ENCODE data around the gene FAM53A. TPM values are rescaled to one million over a fixed set of nuclear protein-coding genes. Genes with fewer than 3 reads are reported as not detected.

Gene FAM53A
- total RNA-seq, 1 experiment from 2014 or later: 1.5 TPM

- Histone ChIP-seq H3K4me2 (ENCODE audit: low read depth, low read length, poor library complexity, severe bottlenecking) (no peak overlapping the region), H3K9me3 (ENCODE audit: low read length) (no peaks in the 10 kb centered on the region), H3K4me3 (ENCODE audit: low read length) (no peak overlapping the region), H3K27ac (ENCODE audit: low read length) (no peak overlapping the region), H3K79me2 (ENCODE audit: low read length) (no peaks in the 10 kb centered on the region), H3K9me2 (replicated peaks; ENCODE audit: insufficient read depth, low read length) (no peaks in the 10 kb centered on the region), H3K36me3 (ENCODE audit: insufficient read depth, low read length) (no peaks in the 10 kb centered on the region), H4K20me1 (ENCODE audit: insufficient read depth, low read depth, low read length) (no peaks in the 10 kb centered on the region), H3K9ac (ENCODE audit: low read length) (no peak overlapping the region), H2AFZ (ENCODE audit: low read length) (no peak overlapping the region), H3K27me3 (ENCODE audit: low read length) (no peaks in the 10 kb centered on the region), H3K4me1 (ENCODE audit: low read length) (no peaks in the 10 kb centered on the region)
- no peak for DNase-seq
Observed at GRCh38 chr4:1615786-1616556, 68.1 kb downstream of the FAM53A start.

- no peak overlapping the region for H3K4me3 ChIP-seq (ENCODE audit: low read length)
- H3K4me1 ChIP-seq (ENCODE audit: low read length): no peaks in the 10 kb centered on the region
- no peaks in the 10 kb centered on the region for H3K79me2 ChIP-seq (ENCODE audit: low read length)
- H3K9me3 ChIP-seq (ENCODE audit: low read length): no peaks in the 10 kb centered on the region
- H3K9me2 ChIP-seq (replicated peaks; ENCODE audit: insufficient read depth, low read length): no peaks in the 10 kb centered on the region
- no peak for DNase-seq
- no peak overlapping the region for H3K27ac ChIP-seq (ENCODE audit: low read length)
- no peaks in the 10 kb centered on the region for H4K20me1 ChIP-seq (ENCODE audit: insufficient read depth, low read depth, low read length)
- H3K9ac ChIP-seq (ENCODE audit: low read length): no peak overlapping the region
- no peak overlapping the region for H3K4me2 ChIP-seq (ENCODE audit: low read depth, low read length, poor library complexity, severe bottlenecking)
- no peaks in the 10 kb centered on the region for H3K27me3 ChIP-seq (ENCODE audit: low read length)
- no peaks in the 10 kb centered on the region for H3K36me3 ChIP-seq (ENCODE audit: insufficient read depth, low read length)
- no peak overlapping the region for H2AFZ ChIP-seq (ENCODE audit: low read length)
Observed at GRCh38 chr4:1614854-1615595, 69.1 kb downstream of the FAM53A start.

- Histone ChIP-seq H3K4me3 (ENCODE audit: low read length) (no peak overlapping the region), H3K36me3 (ENCODE audit: insufficient read depth, low read length) (no peaks in the 10 kb centered on the region), H3K27me3 (ENCODE audit: low read length) (no peaks in the 10 kb centered on the region), H2AFZ (ENCODE audit: low read length) (no peak overlapping the region), H3K9ac (ENCODE audit: low read length) (no peak overlapping the region), H3K9me3 (ENCODE audit: low read length) (no peaks in the 10 kb centered on the region), H3K4me2 (ENCODE audit: low read depth, low read length, poor library complexity, severe bottlenecking) (no peak overlapping the region), H3K79me2 (ENCODE audit: low read length) (no peaks in the 10 kb centered on the region), H3K4me1 (ENCODE audit: low read length) (no peaks in the 10 kb centered on the region), H3K27ac (ENCODE audit: low read length) (no peak overlapping the region), H3K9me2 (replicated peaks; ENCODE audit: insufficient read depth, low read length) (no peaks in the 10 kb centered on the region), H4K20me1 (ENCODE audit: insufficient read depth, low read depth, low read length) (no peaks in the 10 kb centered on the region)
- DNase-seq: no peak
Observed at GRCh38 chr4:1614502-1614853, 69.6 kb downstream of the FAM53A start.

GRCh38 chr4:1614049-1614448 is 70.1 kb downstream of the FAM53A start:
- no peaks in the 10 kb centered on the region for H3K9me3 ChIP-seq (ENCODE audit: low read length)
- H4K20me1 ChIP-seq (ENCODE audit: insufficient read depth, low read depth, low read length): no peaks in the 10 kb centered on the region
- no peak overlapping the region for H2AFZ ChIP-seq (ENCODE audit: low read length)
- no peaks in the 10 kb centered on the region for H3K36me3 ChIP-seq (ENCODE audit: insufficient read depth, low read length)
- no peaks in the 10 kb centered on the region for H3K27me3 ChIP-seq (ENCODE audit: low read length)
- H3K79me2 ChIP-seq (ENCODE audit: low read length): no peaks in the 10 kb centered on the region
- H3K4me1 ChIP-seq (ENCODE audit: low read length): no peaks in the 10 kb centered on the region
- no peak overlapping the region for H3K4me2 ChIP-seq (ENCODE audit: low read depth, low read length, poor library complexity, severe bottlenecking)
- H3K4me3 ChIP-seq (ENCODE audit: low read length): no peak overlapping the region
- no peak for DNase-seq
- no peaks in the 10 kb centered on the region for H3K9me2 ChIP-seq (replicated peaks; ENCODE audit: insufficient read depth, low read length)
- H3K27ac ChIP-seq (ENCODE audit: low read length): no peak overlapping the region
- no peak overlapping the region for H3K9ac ChIP-seq (ENCODE audit: low read length)

GRCh38 chr4:1613099-1613495 is 71.0 kb downstream of the FAM53A start:
- H3K9me2 ChIP-seq (replicated peaks; ENCODE audit: insufficient read depth, low read length): no peaks in the 10 kb centered on the region
- H2AFZ ChIP-seq (ENCODE audit: low read length): no peak overlapping the region
- H4K20me1 ChIP-seq (ENCODE audit: insufficient read depth, low read depth, low read length): no peaks in the 10 kb centered on the region
- H3K4me3 ChIP-seq (ENCODE audit: low read length): no peak overlapping the region
- no peak overlapping the region for H3K27ac ChIP-seq (ENCODE audit: low read length)
- H3K36me3 ChIP-seq (ENCODE audit: insufficient read depth, low read length): no peaks in the 10 kb centered on the region
- no peak overlapping the region for H3K9ac ChIP-seq (ENCODE audit: low read length)
- no peak for DNase-seq
- H3K4me1 ChIP-seq (ENCODE audit: low read length): no peaks in the 10 kb centered on the region
- H3K27me3 ChIP-seq (ENCODE audit: low read length): no peaks in the 10 kb centered on the region
- no peaks in the 10 kb centered on the region for H3K9me3 ChIP-seq (ENCODE audit: low read length)
- no peaks in the 10 kb centered on the region for H3K79me2 ChIP-seq (ENCODE audit: low read length)
- no peak overlapping the region for H3K4me2 ChIP-seq (ENCODE audit: low read depth, low read length, poor library complexity, severe bottlenecking)

GRCh38 chr4:1612278-1613098 is 71.6 kb downstream of the FAM53A start:
- H2AFZ ChIP-seq (ENCODE audit: low read length): no peak overlapping the region
- no peaks in the 10 kb centered on the region for H3K9me3 ChIP-seq (ENCODE audit: low read length)

GRCh38 chr4:1611501-1611870 is 72.6 kb downstream of the FAM53A start:
- Histone ChIP-seq H3K9me3 (ENCODE audit: low read length) (no peaks in the 10 kb centered on the region), H3K9ac (ENCODE audit: low read length) (no peak overlapping the region), H4K20me1 (ENCODE audit: insufficient read depth, low read depth, low read length) (no peaks in the 10 kb centered on the region), H3K4me2 (ENCODE audit: low read depth, low read length, poor library complexity, severe bottlenecking) (no peak overlapping the region), H3K4me3 (ENCODE audit: low read length) (no peak overlapping the region), H3K4me1 (ENCODE audit: low read length) (no peaks in the 10 kb centered on the region), H3K79me2 (ENCODE audit: low read length) (no peaks in the 10 kb centered on the region), H2AFZ (ENCODE audit: low read length) (no peak overlapping the region), H3K36me3 (ENCODE audit: insufficient read depth, low read length) (no peaks in the 10 kb centered on the region), H3K9me2 (replicated peaks; ENCODE audit: insufficient read depth, low read length) (no peaks in the 10 kb centered on the region), H3K27me3 (ENCODE audit: low read length) (no peaks in the 10 kb centered on the region), H3K27ac (ENCODE audit: low read length) (no peak overlapping the region)
- DNase-seq: no peak

More at GRCh38 chr4:1612278-1613098, 71.6 kb downstream of the FAM53A start:
- Histone ChIP-seq H3K9me2 (replicated peaks; ENCODE audit: insufficient read depth, low read length) (no peaks in the 10 kb centered on the region), H3K27me3 (ENCODE audit: low read length) (no peaks in the 10 kb centered on the region), H3K4me3 (ENCODE audit: low read length) (no peak overlapping the region), H3K4me1 (ENCODE audit: low read length) (no peaks in the 10 kb centered on the region), H3K36me3 (ENCODE audit: insufficient read depth, low read length) (no peaks in the 10 kb centered on the region), H3K27ac (ENCODE audit: low read length) (no peak overlapping the region), H3K79me2 (ENCODE audit: low read length) (no peaks in the 10 kb centered on the region), H3K4me2 (ENCODE audit: low read depth, low read length, poor library complexity, severe bottlenecking) (no peak overlapping the region), H4K20me1 (ENCODE audit: insufficient read depth, low read depth, low read length) (no peaks in the 10 kb centered on the region), H3K9ac (ENCODE audit: low read length) (no peak overlapping the region)
- DNase-seq: no peak
